ENCODE measurements around the gene NFIA. TPM values are rescaled to one million over a fixed set of nuclear protein-coding genes. Genes with fewer than 3 reads are reported as not detected.

Gene NFIA
- total RNA-seq, 1 experiment from 2014 or later, result 20.9 TPM

GRCh38 chr1:61374156-61374555, 291.8 kb downstream of the NFIA start:
- ATAC-seq (no peak), DNase-seq (ENCODE audit: low read depth, low spot score) (no peak)
- ChIA-PET POLR2A (no interaction called here), CTCF (no interaction called here)
- in situ Hi-C loops (cut with HindIII; ENCODE audit: low pct_unique_long_range_greater_than_20kb, low sequenced_read_pairs), result no loop called here
- no peak overlapping the region for H3K27ac ChIP-seq (ENCODE audit: low read length)
- H3K4me1 ChIP-seq (ENCODE audit: control insufficient read depth, insufficient read depth, low read length), result no peaks in the 10 kb centered on the region
- TF ChIP-seq TCF7L2 (IDR thresholded peaks at IDR 0.05; ENCODE audit: low read depth, low read length) (no peak), REST (IDR thresholded peaks at IDR 0.05; ENCODE audit: insufficient read depth in 1 of 2, low read depth in 2 of 2, low read length in 1 of 2) (no peak), SIN3A (IDR thresholded peaks at IDR 0.05; ENCODE audit: borderline replicate concordance, insufficient read depth, low read depth, low read length) (no peak), POLR2AphosphoS5 (IDR thresholded peaks at IDR 0.05; ENCODE audit: low read depth, low read length) (no peak)
- TF ChIP-seq, protein P1, sequence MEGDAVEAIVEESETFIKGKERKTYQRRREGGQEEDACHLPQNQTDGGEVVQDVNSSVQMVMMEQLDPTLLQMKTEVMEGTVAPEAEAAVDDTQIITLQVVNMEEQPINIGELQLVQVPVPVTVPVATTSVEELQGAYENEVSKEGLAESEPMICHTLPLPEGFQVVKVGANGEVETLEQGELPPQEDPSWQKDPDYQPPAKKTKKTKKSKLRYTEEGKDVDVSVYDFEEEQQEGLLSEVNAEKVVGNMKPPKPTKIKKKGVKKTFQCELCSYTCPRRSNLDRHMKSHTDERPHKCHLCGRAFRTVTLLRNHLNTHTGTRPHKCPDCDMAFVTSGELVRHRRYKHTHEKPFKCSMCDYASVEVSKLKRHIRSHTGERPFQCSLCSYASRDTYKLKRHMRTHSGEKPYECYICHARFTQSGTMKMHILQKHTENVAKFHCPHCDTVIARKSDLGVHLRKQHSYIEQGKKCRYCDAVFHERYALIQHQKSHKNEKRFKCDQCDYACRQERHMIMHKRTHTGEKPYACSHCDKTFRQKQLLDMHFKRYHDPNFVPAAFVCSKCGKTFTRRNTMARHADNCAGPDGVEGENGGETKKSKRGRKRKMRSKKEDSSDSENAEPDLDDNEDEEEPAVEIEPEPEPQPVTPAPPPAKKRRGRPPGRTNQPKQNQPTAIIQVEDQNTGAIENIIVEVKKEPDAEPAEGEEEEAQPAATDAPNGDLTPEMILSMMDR (IDR thresholded peaks at IDR 0.05), result no peak
- no peaks in the 10 kb centered on the region for H3K36me3 ChIP-seq (ENCODE audit: control insufficient read depth, insufficient read depth, low read length)
- no TSS peak for BruUV-seq (replicated peaks)
- no peak overlapping the region for H3K4me3 ChIP-seq (ENCODE audit: low read depth in 2 of 2, low read length in 2 of 2)
- H3K27me3 ChIP-seq (ENCODE audit: control insufficient read depth, insufficient read depth, low read length), result no peaks in the 10 kb centered on the region
- intact Hi-C loops (cut with micrococcal nuclease; ENCODE audit: unreplicated experiment), result no loop called here
- no peaks in the 10 kb centered on the region for H3K9me3 ChIP-seq (ENCODE audit: control insufficient read depth, insufficient read depth, low read depth, low read length)

- in situ Hi-C loops (cut with HindIII; ENCODE audit: low pct_unique_long_range_greater_than_20kb, low sequenced_read_pairs), result no loop called here
- no peak for ATAC-seq
- DNase-seq (ENCODE audit: low read depth, low spot score), result no peak
- H3K36me3 ChIP-seq (ENCODE audit: control insufficient read depth, insufficient read depth, low read length), result no peaks in the 10 kb centered on the region
- BruUV-seq (replicated peaks), result no TSS peak
- H3K27ac ChIP-seq (ENCODE audit: low read length), result no peak overlapping the region
- TF ChIP-seq SIN3A (IDR thresholded peaks at IDR 0.05; ENCODE audit: borderline replicate concordance, insufficient read depth, low read depth, low read length) (no peak), POLR2AphosphoS5 (IDR thresholded peaks at IDR 0.05; ENCODE audit: low read depth, low read length) (no peak), REST (IDR thresholded peaks at IDR 0.05; ENCODE audit: insufficient read depth in 1 of 2, low read depth in 2 of 2, low read length in 1 of 2) (no peak), TCF7L2 (IDR thresholded peaks at IDR 0.05; ENCODE audit: low read depth, low read length) (no peak)
- TF ChIP-seq, protein P1 (IDR thresholded peaks at IDR 0.05), result no peak
- no peaks in the 10 kb centered on the region for H3K4me1 ChIP-seq (ENCODE audit: control insufficient read depth, insufficient read depth, low read length)
- no peaks in the 10 kb centered on the region for H3K9me3 ChIP-seq (ENCODE audit: control insufficient read depth, insufficient read depth, low read depth, low read length)
- intact Hi-C loops (cut with micrococcal nuclease; ENCODE audit: unreplicated experiment), result no loop called here
- ChIA-PET CTCF (no interaction called here), POLR2A (no interaction called here)
- no peak overlapping the region for H3K4me3 ChIP-seq (ENCODE audit: low read depth in 2 of 2, low read length in 2 of 2)
- no peaks in the 10 kb centered on the region for H3K27me3 ChIP-seq (ENCODE audit: control insufficient read depth, insufficient read depth, low read length)
These were observed 292.9 kb downstream of the NFIA start for GRCh38 chr1:61375082-61375880.

Data from Panc1 (cell line).